Activated effector memory CD4-positive, alpha-beta T cell treated with Interleukin-2 at 50 U/mL for 16 hours (primary cell): ENCODE measurements around the gene TBCD.

Source experiments
- DNase-seq: peaks from one replicate; pipeline ENCODE4 v3.0.0-alpha.2; 2020

Gene TBCD

DNA sequence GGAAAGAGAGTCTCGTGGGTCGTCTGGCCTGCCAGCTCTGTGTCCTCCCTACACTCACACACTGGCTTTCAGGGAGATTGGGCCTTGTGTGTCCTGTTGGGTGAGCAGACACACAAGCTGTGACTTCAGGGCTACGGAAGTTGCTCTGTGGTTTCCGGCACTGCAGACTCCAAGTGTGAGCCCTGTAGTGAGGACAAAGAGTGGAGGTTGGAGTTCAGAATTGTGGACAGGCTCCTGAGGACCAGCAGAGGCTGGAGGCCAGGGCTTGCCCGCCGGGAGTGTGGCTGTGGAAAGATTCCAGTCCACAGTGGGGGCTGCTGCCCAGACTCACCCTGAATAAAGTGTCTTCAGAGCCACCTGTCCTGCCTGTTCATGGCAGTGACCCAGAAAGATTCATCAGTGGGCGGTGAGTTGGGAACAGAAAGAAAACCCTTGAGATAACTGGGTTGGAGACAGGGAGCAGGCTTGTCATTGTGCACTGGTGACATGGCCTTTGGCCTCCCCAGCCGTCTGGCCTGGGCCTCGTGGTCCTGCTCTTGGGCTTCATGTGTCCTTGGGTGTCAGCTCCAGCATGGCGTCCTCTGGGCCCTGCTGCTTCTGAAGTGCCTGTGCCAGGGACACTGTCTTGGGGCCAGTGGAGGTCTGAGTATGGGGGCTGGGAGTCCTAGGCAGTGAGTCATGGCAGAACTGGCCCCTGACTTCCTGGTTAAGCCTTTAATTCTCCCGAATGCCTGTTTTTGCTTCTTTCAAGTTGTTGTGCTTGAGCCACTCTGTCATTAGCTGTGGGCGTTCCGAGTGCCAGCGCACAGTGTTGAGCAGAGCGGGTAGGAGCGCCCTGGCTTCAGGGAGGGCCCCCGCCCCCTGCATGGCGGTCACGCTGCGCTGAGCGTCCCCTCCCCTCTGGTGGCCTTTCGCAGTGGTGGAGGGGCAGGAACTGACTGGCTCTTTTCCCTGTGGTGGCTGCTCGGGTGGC lies 107.9 kb downstream of the TBCD start:
- peak; percentile 51 for DNase-seq

DNA sequence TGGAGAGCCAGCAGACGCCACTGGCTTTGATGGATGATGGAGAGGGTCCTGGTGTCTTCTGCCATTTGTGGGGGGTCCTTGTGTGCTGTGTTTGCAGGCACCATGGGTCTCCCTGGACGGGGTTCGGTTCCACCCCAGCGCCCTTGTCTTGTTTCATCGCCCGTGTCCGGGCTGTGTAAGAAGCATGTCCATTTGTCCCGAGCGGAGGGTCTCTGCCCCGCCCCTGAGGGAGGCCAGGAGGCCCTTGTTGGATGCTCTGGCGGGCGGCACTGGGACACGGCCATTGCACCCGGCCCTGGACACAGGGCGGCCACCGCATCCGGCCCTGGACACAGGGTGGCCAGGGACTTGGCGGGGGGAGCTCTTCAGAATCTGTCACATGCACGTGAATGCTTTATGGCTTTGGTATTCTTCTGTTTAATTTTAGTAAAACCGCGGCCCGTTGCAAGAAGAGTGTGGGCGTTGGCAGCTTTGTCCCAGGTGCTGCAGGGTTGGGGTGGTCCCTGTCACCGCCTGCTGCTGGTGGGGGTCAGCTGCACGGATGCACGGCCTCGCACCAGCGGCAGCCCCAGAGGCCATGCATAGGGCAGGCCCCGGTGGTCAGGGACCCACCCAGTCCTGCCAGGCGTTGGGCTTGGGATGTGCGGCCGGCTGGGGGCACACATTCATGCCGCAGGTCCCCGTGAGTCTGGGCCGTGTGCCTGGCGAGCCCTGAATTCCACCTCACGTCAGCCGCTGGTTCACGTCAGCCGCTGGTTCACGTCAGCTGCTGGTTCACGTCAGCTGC lies 108.9 kb downstream of the TBCD start:
- DNase-seq, result no peak

DNA sequence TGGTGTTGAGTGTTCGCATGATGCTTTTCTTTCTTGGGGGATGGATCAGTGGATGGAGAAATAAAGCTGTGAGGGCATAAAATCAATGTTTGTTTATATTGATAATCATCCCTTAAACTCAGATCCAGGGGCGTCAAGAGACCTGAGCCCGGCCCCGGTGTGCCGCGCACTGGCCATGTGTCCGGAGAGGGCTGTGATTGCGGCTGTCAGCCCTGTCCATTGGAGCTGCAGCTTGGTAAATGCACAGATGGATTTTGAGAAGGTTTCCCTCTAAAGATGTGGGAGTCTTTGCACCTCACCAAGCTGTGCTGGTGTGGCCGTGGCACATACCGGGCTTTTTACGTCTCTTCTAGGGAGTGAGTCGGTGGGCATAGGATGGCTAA lies 109.5 kb downstream of the TBCD start:
- DNase-seq, result no peak

DNA sequence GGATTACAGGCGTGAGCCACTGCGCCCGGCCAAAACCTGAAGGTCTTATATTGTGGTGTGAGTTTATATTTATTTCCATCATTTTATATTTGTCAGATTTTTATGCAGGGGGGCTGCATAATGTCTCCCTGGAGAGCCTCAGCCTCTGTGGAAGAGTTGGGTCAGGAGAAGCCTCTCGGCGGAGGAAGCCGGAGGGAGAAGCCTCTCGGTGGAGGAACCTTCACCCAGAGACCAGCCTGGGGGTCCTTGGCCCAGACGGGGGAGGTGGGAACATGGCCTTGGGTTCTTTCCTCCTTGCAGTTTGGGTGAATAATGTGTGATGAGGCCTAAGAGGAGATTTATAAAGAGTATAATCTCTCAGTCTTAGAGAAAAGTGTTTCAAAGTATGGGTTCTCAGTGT lies 110.3 kb downstream of the TBCD start:
- DNase-seq, result no peak

DNA sequence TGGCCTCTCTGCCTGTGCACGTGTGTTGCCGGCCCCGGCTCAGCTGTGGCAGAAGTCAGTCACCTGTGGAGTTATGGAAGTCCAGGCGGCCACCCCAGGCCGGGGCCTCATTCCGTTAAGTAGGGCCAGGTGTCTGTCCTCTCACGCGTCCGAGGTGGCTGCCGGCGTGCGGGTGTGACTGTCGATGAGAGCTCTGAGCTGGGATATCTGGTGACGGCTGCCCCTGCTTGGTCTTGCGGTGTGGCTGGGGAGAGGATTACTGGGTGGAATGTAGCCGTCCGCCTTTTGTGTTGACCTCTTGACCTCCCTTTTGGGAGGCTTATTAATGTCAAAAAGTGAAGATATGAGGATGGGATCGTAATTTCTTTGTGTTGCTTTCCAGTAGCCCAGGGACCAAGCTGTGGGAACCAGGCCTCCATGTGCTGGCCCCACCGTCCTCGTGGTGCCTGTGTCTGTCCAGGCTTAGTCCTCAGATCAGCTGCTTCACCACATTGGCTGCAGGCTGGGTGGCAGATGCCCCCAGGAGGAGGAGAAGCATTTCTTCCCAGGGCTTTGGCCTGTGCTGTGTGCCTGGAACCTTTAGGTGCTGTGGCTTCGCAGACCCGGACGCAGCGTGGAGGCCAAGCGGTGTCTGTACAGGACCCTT lies 111.0 kb downstream of the TBCD start:
- DNase-seq, result no peak

DNA sequence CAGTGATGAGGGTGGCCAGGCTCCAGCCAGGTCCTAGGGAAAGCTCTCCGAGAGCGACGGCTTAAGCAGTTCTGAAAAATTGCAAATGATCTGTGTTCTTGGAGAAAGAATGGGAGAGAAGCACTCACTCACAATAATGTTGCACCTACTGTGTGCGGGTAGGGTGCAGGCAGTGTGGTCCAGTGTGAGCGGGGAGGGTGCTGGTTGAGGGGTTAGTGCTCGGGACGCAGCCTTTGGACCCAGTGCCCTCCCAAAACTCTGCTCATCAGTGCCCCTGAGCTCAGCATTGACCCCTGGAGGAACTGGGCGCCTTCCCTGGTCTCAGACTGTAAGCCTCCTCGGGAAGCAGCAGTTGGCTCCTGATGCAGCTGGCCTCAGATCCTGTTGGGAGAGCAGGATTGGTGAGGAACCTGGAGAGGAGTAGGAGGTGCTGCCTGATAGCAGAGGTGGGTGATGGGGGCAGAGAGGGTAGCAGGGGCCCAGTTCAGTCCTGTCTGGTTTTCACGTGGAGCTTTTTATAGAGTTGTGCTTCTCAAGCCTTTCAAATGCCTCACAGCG lies 111.6 kb downstream of the TBCD start:
- DNase-seq, result no peak

DNA sequence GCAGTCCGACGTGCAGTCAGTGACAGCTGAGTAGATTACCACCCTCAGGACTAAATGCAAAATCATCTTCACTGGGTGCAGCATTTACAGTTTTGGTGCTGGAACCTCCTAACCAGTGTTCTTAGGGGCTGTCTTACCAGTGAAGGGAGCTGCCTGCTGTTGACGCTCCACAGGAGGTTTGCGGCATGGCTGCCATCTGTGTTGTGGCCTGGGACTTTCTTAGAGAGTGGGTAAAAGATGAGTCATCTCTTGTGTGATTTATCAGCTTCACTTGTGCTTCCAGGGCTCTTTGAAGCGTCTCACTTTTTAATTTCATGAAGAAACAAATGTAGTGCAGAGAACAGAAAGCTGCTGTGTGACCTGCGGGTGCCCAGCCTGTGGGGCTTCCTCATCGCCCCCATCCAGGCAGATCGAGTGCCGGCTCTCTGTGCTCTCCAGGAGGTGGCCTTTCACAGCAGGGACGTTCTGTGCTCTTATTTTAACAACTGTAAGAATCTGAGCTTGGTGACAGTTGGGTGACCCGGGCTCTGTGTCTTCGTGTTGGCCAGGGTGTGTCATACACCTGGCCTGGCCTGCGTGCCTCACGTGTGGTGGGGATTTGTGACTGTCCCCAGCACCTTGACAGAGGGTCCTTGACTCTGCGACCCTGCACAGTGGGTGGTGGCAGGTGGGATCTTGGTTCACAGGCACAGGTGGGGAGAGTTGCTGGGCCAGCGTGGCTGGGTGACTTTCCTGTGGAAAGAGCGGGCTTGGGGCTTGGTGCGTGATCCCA lies 112.3 kb downstream of the TBCD start:
- DNase-seq, result peak; percentile 82

DNA sequence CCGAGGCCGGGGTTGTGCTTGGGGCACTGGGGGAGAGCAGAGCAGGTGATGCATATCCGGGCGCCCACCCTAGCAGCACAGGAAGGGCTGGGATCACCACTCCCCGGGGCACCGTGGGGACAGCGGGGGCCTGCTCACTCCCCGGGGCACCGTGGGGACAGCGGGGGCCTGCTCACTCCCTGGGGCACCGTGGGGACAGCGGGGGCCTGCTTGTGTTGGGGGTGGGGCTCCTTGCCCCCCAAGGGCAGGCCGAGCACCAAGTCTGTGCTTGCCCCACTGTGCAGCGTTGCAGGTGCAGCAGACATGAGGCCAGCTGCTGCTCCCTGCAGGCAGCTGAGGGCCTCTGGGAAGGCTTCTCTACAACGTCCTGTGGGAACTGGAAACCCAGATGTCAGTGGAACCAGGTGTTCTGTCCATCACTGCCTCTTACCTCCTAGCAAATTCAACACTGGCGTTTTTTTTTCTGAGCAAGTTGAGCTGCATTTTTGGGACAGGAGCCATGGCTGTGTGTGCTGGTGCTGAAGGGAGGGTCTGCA lies 112.9 kb downstream of the TBCD start:
- DNase-seq, result no peak

DNA sequence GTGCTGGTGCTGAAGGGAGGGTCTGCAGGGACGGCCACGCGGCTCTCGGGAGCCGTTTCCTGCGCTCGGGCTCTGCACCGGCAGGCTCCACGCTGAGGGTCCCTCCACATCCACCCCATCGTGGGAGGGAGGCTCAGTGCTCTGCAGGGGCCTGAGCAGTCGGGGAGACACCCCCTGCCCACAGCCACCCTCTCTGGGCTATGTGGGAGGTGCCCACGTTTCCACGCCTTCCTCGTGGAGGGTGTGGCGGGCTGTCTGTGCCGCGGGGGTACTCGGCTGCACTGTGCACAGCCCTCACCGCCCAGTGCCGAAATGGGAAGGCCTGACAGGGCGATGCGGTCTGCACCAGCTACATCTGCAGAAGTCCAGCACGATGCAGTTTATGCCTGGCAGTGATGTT lies 113.4 kb downstream of the TBCD start:
- DNase-seq, result no peak

DNA sequence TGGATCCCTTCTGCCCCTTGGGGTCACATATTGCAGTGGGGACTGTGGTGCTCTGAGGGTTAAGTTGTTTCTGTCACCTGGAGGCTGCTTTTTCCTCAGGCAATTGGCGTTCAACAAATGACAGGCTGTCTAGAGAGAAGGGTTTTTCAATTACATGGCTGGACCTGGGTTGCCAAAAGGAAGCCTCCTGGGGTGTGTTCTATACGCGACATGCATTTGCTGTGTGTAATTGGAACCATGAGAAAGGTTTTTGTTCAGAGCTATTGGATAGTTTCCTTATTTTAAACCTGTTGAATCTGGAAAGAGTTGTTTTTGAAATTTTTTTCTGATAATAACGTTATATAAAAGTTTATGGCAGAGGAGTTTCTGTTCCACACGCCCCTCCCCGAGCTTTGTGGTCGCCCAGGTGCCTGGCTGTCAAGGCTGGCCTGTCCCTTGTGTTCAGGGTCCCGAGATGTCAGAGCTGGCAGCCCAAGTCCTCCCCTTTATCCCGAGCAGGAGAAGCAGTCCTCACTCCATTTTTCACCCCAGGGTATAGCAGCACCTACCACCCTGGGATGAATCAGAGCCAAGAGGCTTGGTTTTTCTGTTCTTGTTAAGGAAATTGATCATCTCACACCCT lies 114.0 kb downstream of the TBCD start:
- DNase-seq, result no peak

DNA sequence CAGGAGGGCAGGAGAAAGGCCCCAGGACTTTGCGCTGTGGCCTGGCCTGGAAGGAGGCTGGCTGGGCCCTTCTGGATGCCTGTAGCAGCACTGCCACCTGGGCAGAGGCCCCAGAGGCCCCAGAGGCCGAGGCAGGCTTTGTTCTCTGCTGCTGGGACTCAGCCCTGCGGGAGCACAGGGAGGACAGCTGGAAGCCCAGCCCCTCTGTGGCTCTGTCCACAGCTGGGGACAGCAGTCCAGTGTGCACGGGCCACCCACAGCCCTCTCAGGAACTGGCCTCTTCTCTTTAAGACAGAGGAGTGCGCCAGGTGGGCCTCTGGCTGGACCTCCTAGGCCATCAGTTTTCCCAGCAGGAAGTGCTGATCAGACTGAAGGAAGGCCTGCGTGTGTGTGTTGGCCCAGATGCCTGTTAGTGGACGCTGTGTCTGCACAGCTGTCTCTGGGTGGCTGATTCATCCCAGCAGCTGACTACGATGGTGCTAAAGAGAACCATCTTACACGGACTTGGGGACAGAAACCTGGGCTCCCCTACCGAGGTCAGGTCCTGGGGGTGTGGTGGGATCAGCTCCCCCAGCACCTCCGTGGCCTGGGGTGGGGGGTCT lies 114.8 kb downstream of the TBCD start:
- DNase-seq, result no peak

DNA sequence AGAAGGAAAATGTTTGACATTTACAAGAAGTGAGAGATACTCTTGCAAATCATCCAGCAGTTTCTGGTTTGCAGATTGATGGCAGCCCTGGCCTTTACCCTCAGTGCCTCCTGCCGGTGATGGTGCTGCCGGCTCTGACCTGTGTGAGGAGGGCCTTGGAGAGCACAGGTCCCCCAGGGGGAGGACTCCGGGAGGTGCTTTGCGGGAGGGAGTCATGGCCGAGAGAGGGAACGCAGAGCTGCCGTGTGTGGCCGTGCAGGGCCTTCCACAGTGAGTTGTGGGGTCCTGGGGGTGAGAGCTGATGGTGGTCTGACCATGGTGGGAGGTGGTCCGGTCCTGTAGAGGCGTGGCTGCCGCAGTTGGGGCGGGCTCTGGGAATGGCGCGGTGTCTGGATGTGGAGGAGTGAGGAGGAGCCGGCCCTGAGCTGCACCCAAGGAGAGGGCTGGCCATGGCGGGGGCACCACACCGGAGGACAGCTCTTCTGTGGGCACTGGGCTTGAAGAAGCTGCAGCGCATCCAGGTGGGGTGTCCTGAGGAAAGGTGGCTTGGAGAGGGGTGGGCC lies 116.0 kb downstream of the TBCD start:
- no peak for DNase-seq

DNA sequence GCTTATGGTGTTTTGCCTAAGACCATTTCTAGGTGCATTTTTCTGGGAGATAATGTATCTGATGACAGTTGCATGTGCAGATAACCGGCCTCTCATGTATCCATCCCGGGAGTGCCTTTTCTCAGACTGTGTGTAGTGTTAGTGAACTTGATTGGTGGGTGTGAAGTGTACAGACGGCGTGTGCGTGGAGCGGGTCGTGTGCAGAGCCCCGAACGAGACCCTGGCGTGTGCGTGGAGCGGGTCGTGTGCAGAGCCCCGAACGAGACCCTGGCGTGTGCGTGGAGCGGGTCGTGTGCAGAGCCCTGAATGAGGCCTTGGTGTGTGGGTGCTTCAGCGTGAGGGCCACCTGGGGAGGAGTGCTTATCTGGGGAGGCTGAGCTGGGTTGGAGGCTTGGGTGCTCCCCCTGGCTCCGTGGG lies 116.9 kb downstream of the TBCD start:
- DNase-seq, result no peak

DNA sequence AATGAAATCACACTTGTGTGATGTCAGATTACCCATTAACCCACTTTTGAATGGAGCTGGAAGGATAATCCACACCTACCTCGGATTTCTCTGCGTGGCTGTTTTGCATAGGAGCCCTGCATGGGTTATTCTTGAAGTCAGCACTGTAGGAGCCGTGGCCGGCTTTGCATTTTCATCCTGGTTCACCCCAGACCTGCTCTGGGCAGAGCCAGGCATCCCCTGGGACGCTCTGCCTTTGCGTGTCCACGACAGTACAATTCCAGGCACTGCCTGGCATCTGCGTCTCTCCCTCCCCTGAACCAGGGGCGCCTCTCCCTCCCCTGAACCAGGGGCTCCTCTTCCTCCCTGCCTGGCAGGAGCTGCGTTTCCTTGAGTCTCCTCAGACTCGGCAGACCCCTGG lies 117.7 kb downstream of the TBCD start:
- no peak for DNase-seq

DNA sequence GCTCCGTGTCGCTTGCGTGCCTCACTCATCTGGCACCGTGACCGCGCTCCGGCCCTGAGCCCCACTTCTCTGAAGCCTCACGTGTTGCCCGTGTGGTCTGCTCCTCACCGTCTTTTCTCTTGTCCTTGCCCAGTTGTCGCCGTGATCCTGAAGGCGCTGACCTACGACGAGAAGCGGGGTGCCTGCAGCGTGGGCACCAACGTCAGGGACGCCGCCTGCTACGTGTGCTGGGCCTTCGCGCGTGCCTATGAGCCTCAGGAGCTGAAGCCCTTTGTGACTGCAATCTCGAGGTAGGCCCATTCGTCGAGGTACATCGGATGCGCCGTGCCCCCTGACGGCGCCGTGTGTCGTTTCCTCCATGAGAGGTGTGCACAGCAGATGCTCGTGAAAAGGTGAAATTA lies 118.2 kb downstream of the TBCD start:
- no peak for DNase-seq

DNA sequence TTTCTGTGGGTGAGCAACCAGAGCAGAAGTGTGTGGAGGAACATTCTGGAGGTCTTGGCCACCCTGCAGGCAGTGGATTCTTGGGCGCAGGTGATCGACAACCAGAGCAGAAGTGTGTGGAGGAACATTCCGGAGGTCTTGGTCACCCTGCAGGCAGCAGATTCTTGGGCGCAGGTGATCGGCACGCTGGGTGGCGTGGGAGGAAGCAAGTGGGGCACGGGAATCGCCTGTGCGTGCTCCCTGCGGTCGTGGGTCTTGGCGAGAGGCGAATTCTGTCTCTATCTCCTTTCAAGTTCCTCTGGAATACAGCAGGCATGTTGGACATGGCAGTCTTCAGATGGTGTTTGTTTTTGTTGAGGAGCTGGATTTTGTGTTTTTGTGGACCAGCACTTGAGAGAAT lies 118.7 kb downstream of the TBCD start:
- DNase-seq, result no peak

DNA sequence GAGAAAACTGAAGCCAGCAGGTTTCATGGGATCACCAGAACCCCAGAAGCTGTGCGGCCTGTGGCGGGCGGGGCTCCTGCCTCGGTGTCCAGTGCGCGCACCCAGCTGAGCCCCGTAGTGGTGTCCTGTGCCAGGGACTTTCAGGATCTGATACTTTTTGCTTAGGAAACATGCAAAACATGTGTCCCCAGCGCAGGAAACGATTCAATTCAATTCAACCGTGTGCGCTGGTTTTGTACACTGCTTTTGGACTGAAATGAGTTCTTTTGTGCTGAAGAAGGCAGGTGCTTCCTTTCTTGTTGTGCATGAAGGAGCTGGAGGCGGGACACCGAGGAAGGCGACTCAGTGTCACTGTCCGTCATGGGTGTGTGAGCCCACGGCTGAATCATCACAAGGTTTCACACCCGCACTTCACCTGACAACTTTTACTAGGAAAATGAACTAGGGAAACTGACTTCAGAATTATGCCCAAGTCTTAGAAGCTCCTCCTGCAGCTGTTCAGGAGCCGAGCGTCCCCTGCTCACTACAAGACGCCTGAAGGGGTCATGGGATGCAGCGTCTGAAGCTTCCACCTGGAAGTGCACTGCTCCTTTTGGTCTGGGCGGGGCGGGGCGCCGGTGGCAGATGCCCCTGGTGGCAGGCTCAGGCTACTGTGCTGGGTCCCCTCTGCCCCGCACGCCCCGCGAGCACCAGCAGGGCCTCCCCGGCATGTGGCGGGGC lies 119.4 kb downstream of the TBCD start:
- no peak for DNase-seq

DNA sequence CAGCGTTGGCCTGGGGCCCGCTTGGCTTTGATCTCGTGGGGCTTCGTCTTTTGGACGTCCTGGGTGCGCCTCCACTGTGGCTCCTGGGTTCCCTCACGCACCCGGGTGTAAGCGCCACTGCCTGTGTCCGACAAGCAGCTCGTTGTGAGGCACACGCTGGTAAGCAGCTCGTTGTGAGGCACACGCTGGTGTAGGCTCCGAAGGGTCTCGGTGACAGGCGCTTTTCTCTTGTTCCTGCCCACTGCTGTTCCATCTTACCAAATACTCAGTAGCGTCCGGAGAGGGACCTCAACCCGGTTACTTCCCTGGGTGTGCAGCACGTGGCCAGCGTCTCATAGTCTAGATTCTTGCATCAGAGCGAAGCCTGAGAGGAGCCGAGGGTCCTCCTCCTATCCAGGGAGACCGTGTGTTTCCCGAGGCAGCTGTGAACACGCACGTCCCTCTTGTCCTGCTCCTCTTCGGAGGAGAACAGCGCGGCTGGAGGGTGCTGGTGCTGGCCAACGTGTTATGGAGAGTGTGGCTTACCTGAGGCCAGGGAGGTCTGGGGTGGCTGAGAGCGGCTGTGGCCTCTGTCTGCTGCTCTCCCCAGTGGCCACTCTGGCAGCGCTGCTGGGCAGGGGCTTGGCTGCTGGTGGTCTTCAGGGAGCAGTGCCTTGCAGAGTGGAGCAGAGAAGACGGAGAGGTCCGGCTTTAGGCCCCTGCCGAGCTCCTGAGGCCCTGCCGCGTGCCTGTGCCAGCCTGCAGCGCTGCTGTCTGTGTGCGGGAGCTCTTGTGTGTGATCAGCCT lies 120.1 kb downstream of the TBCD start:
- DNase-seq, result no peak
